Measurements from ENCODE around the gene RELA.
"Not testable (repeated sequence)": the region's sequence is repeated elsewhere in the genome, so short reads cannot be mapped to it uniquely, and the experiment has no call there.

RELA gene

DNA sequence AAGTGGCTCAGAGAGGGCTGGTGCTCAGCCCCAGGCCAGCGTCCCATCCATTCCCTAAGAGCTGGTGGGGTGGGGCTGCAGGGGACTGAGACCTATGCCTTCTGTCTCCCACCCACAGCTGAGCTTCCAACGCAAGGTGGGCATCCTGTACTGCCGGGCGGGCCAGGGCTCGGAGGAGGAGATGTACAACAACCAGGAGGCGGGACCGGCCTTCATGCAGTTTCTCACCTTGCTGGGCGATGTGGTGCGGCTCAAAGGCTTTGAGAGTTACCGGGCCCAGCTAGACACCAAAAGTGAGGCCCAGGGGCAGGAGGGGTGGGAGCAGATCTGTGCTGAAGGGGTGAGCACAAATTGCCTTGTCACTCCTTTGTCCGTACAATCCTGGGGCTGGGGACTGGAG is 17.9 kb downstream of the RELA start:
- H3K27me3 ChIP-seq (ENCODE audit: insufficient read depth, low read length): no peaks in the 10 kb centered on the region; the same call in 1 of the 2 replicates
- H3K27ac ChIP-seq (ENCODE audit: low read length): no peak overlapping the region
- no peaks in the 10 kb centered on the region for H3K9me3 ChIP-seq (ENCODE audit: insufficient read depth, low read depth, low read length)
- H3K4me1 ChIP-seq (ENCODE audit: insufficient read depth, low read length): peaks cover 5% of the 10 kb centered on the region; the same call in 1 of the 2 replicates
- H3K36me3 ChIP-seq (ENCODE audit: insufficient read depth, low read depth, low read length): peaks cover 4% of the 10 kb centered on the region; the same call in 1 of the 2 replicates
- H3K4me3 ChIP-seq (ENCODE audit: low read length): no peak overlapping the region
- H3K9ac ChIP-seq (ENCODE audit: low read depth, low read length): no peak overlapping the region

DNA sequence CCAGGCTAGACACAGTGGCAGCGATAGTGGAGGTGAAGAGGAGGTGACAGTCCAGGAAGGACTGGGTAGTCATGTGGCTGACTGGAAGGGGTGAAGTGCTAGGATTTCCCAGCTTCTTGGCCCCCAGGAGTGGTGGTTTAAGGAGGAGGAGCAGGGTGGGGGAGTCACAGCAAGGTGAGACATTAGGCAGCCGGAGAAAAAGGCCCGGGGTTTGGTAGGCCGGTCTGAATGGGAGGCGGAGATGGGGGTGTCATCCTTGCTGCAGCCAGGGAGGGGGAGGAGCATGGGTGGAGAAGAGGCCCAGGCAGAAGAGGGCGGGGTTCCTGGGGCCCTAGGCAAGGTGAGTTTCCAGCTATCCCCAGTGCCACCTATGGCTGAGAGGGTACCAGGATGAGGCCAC is 18.7 kb downstream of the RELA start:
- H3K27me3 ChIP-seq (ENCODE audit: insufficient read depth, low read length): no peaks in the 10 kb centered on the region; the same call in 1 of the 2 replicates
- H3K9ac ChIP-seq (ENCODE audit: low read depth, low read length): no peak overlapping the region
- H3K36me3 ChIP-seq (ENCODE audit: insufficient read depth, low read depth, low read length): no peaks in the 10 kb centered on the region
- no peak overlapping the region for H3K27ac ChIP-seq (ENCODE audit: low read length)
- H3K4me1 ChIP-seq (ENCODE audit: insufficient read depth, low read length): peaks cover 5% of the 10 kb centered on the region; the same call in 1 of the 2 replicates
- no peak overlapping the region for H3K4me3 ChIP-seq (ENCODE audit: low read length)
- no peaks in the 10 kb centered on the region for H3K9me3 ChIP-seq (ENCODE audit: insufficient read depth, low read depth, low read length)

DNA sequence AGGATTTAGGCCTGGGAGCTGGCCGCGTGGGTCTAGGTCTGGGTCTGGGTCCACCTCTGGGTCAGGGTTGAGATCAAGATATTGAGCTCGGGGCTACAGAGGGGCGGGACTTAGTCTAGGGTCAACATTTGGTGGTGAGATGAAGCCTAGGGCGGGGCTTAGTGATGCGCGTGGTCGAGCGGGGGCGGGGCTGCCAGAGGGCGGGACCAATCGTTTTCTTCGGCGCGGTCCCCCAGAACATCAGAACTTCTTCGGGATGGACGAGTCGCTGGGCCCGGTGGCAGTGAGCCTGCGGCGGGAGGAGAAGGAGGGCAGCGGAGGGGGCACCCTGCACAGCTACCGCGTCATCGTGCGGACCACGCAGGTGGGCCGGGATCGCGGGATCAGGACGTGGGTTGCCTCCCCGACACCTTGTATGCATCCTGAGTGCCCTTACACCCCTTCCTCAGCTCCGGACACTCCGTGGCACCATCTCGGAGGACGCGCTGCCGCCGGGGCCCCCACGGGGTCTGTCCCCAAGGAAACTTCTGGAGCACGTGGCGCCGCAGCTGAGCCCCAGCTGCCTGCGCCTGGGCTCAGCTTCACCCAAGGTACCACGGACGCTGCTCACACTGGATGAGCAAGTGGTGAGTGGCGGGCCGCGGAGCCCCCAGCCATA is 20.6 kb downstream of the RELA start:
- H3K9me3 ChIP-seq (ENCODE audit: insufficient read depth, low read depth, low read length): no peaks in the 10 kb centered on the region
- H3K9ac ChIP-seq (ENCODE audit: low read depth, low read length): peak overlapping the region; percentile 66; the same call in 1 of the 2 replicates
- H3K4me1 ChIP-seq (ENCODE audit: insufficient read depth, low read length): peaks cover 11% of the 10 kb centered on the region; the same call in 1 of the 2 replicates
- no peaks in the 10 kb centered on the region; the same call in 1 of the 2 replicates for H3K36me3 ChIP-seq (ENCODE audit: insufficient read depth, low read depth, low read length)
- H3K27me3 ChIP-seq (ENCODE audit: insufficient read depth, low read length): no peaks in the 10 kb centered on the region; the same call in 1 of the 2 replicates
- H3K4me3 ChIP-seq (ENCODE audit: low read length): peak overlapping the region; percentile 63; the same call in 1 of the 2 replicates
- no peak overlapping the region for H3K27ac ChIP-seq (ENCODE audit: low read length)

DNA sequence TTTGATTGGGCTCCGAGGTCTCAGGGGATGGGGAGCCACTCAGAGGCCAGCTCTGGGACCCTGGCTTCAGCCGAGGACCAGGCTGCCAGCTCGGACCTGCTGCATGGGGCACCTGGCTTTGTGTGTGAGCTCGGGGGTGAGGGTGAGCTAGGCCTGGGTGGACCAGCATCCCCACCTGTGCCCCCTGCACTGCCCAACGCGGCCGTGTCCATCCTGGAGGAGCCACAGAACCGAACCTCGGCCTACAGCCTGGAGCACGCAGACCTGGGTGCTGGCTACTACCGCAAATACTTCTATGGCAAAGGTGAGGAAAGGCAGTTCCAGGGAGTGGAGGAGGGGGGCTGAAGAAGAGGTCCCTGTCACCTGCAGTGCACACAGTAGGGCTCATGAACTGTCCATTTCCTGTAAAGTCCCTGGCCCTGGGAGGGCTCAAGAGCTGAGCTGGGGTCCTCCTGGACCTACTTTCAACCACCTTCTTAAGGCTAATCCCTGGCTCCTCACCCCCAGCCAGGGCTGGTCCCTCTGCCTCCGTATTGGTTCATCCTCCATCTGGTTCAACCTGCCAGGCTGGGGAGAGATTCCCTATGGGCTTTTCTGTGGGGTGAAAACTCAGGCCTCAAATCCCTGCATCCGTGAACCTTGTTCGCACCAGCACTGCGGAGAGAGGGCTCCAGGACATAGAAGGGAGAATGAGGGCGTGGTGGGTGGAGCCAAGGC is 21.3 kb downstream of the RELA start:
- H3K9ac ChIP-seq (ENCODE audit: low read depth, low read length): peak overlapping the region; percentile 66; the same call in 1 of the 2 replicates
- no peaks in the 10 kb centered on the region; the same call in 1 of the 2 replicates for H3K27me3 ChIP-seq (ENCODE audit: insufficient read depth, low read length)
- H3K36me3 ChIP-seq (ENCODE audit: insufficient read depth, low read depth, low read length): peaks cover 6% of the 10 kb centered on the region; the same call in 1 of the 2 replicates
- H3K9me3 ChIP-seq (ENCODE audit: insufficient read depth, low read depth, low read length): no peaks in the 10 kb centered on the region
- no peak overlapping the region for H3K27ac ChIP-seq (ENCODE audit: low read length)
- H3K4me3 ChIP-seq (ENCODE audit: low read length): peak overlapping the region; percentile 63; the same call in 1 of the 2 replicates
- H3K4me1 ChIP-seq (ENCODE audit: insufficient read depth, low read length): peaks cover 11% of the 10 kb centered on the region; the same call in 1 of the 2 replicates

DNA sequence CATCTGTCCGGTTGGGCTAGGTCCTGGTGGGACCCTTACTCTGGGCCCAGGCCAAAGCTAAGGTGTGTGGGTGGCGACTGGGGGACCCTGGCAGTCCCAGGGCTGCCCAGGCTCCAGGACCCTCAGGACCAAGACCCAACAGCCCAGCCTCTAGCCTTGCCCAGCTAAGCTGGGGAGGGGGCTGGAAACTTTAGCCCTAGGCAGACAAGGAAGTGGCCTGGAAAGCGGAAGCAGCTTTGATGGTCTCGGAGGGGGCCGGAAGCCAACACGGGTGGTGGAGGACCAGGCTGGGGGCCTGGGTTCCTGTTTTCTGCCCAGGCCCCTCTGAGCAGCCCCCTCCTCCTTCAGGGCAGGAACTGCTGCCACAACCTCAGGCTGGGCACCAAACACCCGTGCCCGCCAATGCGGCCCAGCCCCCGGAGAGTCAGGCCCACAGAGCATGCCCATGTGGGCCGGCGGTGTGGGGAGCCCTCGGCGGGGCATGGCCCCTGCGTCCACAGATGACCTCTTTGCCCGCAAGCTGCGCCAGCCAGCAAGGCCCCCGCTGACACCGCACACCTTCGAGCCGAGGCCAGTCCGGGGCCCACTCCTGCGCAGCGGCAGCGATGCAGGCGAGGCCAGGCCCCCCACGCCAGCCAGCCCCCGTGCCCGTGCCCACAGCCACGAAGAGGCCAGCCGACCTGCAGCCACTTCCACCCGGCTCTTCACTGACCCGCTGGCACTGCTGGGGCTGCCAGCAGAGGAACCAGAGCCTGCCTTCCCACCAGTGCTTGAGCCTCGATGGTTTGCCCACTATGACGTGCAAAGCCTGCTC is 22.0 kb downstream of the RELA start:
- H3K9me3 ChIP-seq (ENCODE audit: insufficient read depth, low read depth, low read length): no peaks in the 10 kb centered on the region
- no peak overlapping the region for H3K27ac ChIP-seq (ENCODE audit: low read length)

DNA sequence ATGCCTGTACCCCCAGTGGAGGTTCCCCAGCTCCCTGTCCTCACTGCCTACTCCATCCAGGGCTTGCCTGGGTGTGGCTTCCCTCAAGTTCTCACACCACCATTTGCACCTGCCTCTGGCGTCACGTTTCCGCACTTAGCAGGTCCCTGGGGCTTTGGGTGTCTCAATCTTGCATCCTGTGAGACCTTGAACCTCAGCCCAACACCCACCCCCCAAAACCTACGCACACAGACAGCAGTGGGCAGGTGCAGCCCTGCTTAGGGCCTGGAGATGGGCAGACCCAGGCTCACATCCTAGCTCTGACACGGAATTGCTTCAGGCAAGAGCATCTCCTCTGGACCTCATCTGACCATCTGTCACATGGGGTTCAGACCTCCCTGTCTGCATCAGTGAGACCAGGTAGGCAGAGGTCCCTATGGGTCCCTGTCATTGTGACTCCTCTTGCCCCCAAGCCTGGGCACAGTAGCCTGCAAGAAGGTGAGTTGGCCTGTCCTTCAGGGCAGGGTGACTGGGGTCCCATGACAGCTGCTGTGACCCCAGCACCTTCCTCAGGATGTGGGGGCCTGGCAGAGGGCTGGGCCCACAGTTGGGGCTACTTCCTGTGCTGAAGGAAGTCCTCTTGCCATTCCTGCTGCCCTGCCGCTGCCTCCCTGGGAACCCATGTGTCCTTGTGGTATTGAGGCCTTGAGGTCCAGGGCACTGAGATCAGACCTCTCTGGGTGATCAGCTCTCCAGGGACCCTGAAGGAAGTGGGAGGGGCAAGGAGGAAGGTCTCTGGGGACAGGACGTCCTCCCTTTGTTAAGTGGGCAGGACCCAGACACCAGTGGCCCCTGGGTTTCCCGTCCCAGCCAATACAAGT is 22.9 kb downstream of the RELA start:
- Histone ChIP-seq H3K4me3 (ENCODE audit: low read length) (no peak overlapping the region), H3K9ac (ENCODE audit: low read depth, low read length) (no peak overlapping the region), H3K27me3 (ENCODE audit: insufficient read depth, low read length) (no peaks in the 10 kb centered on the region), H3K36me3 (ENCODE audit: insufficient read depth, low read depth, low read length) (peaks cover 21% of the 10 kb centered on the region), H3K27ac (ENCODE audit: low read length) (no peak overlapping the region), H3K9me3 (ENCODE audit: insufficient read depth, low read depth, low read length) (no peaks in the 10 kb centered on the region), H3K4me1 (ENCODE audit: insufficient read depth, low read length) (peaks cover 11% of the 10 kb centered on the region; the same call in 1 of the 2 replicates)

More for the DNA sequence above, 22.0 kb downstream of the RELA start:
- Histone ChIP-seq H3K36me3 (ENCODE audit: insufficient read depth, low read depth, low read length) (peaks cover 12% of the 10 kb centered on the region), H3K9ac (ENCODE audit: low read depth, low read length) (no peak overlapping the region), H3K27me3 (ENCODE audit: insufficient read depth, low read length) (no peaks in the 10 kb centered on the region), H3K4me1 (ENCODE audit: insufficient read depth, low read length) (peaks cover 11% of the 10 kb centered on the region; the same call in 1 of the 2 replicates), H3K4me3 (ENCODE audit: low read length) (no peak overlapping the region)

DNA sequence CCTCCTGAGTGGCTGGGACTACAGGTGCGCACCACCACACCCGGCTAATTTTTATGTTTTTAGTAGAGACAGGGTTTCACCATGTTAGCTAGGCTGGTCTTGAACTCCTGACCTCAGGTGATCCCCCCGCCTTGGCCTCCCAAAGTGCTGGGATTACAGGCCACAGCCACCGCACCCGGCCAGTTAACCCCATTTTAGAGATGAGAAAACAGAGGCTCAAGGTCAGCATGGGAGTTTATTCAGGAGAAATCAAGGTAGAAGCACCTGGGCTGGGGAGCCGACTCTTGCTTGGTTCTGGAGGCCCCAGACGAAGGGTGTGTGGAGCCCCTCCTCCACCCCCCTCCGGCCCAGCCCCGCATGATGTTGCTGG is 23.5 kb downstream of the RELA start:
- H3K4me1 ChIP-seq (ENCODE audit: insufficient read depth, low read length): peaks cover 11% of the 10 kb centered on the region; the same call in 1 of the 2 replicates
- not testable (repeated sequence) for H3K9me3 ChIP-seq (ENCODE audit: insufficient read depth, low read depth, low read length); H3K4me3 ChIP-seq (ENCODE audit: low read length); H3K27me3 ChIP-seq (ENCODE audit: insufficient read depth, low read length); H3K9ac ChIP-seq (ENCODE audit: low read depth, low read length); H3K27ac ChIP-seq (ENCODE audit: low read length)
- peaks cover 27% of the 10 kb centered on the region for H3K36me3 ChIP-seq (ENCODE audit: insufficient read depth, low read depth, low read length)

DNA sequence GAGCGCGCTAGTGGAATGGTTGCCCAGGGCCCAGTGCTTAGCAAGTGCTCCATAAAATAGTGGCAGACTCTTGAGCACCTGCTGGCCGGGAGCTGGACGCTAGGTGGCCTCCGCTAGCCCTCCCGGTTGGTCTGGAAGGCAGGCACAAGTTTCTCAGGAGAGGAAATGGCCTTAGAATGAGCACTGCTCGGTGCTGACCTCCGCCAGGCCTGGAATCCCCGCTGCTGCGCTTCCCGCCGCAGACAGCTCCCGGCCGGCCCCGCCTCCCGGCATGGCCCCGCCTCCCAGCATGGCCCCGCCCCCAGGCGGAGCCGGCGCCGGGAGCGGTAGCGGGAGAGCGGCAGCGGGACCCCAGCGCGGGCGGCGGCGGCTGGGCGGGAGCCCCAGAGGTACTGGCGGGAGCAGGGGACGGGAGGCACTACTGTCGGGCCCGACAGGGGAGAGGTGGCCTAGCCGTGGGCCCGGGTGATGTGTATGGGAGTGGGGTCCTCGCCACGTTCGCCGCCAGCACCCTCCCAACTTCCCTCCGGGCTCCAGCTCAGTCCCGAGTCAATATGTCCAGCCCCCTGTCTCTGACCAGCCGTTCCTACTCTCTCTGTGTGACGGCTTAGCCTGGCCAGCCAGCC is 24.8 kb downstream of the RELA start, which contains the start of gene SIPA1:
Gene SIPA1 (plus strand): TSS at position 308 of the 626 bp plus-strand sequence. CDS start 2,821 bp downstream, outside the sequence.
- no peaks in the 10 kb centered on the region for H3K9me3 ChIP-seq (ENCODE audit: insufficient read depth, low read depth, low read length)
- peak within 1 kb of the TSS; percentile 58 for H3K27ac ChIP-seq (ENCODE audit: low read length)
- peak within 1 kb of the TSS; percentile 78 for H3K9ac ChIP-seq (ENCODE audit: low read depth, low read length)
- no peaks in the 10 kb centered on the region for H3K27me3 ChIP-seq (ENCODE audit: insufficient read depth, low read length)
- H3K4me1 ChIP-seq (ENCODE audit: insufficient read depth, low read length): peaks cover 11% of the 10 kb centered on the region; the same call in 1 of the 2 replicates
- peaks cover 31% of the 10 kb centered on the region for H3K36me3 ChIP-seq (ENCODE audit: insufficient read depth, low read depth, low read length)
- peak within 1 kb of the TSS; percentile 72 for H3K4me3 ChIP-seq (ENCODE audit: low read length)

DNA sequence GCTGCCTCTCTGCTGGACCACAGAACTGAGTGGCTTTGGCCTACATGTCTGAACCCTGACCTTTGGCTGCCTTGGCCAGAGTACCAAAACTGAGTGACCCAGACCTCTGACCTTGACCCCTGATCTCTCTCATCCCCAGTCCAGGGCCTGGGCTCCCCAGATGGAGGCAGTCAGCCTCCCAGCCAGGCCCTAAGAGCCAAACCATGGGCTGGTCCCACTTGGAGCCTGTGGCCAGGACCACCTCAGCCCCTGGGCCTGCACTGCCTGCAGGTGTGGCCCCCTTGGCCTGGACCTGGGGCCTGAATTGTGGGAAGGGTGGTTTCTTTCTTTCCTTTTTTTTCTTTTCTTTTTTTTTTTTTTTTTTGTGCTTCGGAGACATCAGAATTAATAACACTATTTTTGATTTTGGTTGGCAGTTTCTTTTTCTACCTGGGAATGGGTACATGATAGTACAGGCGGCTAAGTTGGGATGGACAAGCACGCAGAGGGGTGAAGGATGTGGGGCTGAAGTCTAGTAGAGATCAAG is 25.6 kb downstream of the RELA start:
- H3K4me1 ChIP-seq (ENCODE audit: insufficient read depth, low read length): peaks cover 11% of the 10 kb centered on the region; the same call in 1 of the 2 replicates
- peaks cover 31% of the 10 kb centered on the region for H3K36me3 ChIP-seq (ENCODE audit: insufficient read depth, low read depth, low read length)
- H3K9me3 ChIP-seq (ENCODE audit: insufficient read depth, low read depth, low read length): no peaks in the 10 kb centered on the region
- peak overlapping the region; percentile 58 for H3K27ac ChIP-seq (ENCODE audit: low read length)
- H3K27me3 ChIP-seq (ENCODE audit: insufficient read depth, low read length): no peaks in the 10 kb centered on the region
- peak overlapping the region; percentile 76; the same call in 1 of the 2 replicates for H3K9ac ChIP-seq (ENCODE audit: low read depth, low read length)
- H3K4me3 ChIP-seq (ENCODE audit: low read length): peak overlapping the region; percentile 72; the same call in 1 of the 2 replicates

All from iPS-20b (cell line).